ENCODE data around the gene CCDC89. TPM values are rescaled to one million over a fixed set of nuclear protein-coding genes. Genes with fewer than 3 reads are reported as not detected.

The CCDC89 gene
- total and polyA plus RNA-seq, 9 of the 15 experiments (the other 6 are each of a cell fraction or from before 2014, with no cell fraction given): 0.07 to 0.09 TPM; not detected in 7

- TF ChIP-seq, protein P1, sequence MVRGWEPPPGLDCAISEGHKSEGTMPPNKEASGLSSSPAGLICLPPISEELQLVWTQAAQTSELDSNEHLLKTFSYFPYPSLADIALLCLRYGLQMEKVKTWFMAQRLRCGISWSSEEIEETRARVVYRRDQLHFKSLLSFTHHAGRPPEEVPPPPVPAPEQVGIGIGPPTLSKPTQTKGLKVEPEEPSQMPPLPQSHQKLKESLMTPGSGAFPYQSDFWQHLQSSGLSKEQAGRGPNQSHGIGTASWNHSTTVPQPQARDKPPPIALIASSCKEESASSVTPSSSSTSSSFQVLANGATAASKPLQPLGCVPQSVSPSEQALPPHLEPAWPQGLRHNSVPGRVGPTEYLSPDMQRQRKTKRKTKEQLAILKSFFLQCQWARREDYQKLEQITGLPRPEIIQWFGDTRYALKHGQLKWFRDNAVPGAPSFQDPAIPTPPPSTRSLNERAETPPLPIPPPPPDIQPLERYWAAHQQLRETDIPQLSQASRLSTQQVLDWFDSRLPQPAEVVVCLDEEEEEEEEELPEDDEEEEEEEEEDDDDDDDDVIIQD (CRISPR knock-in tag; IDR thresholded peaks at IDR 0.05): no peak
- TF ChIP-seq MCM5 (IDR thresholded peaks at IDR 0.05; ENCODE audit: low read depth) (no peak), ATF1 (CRISPR knock-in tag; IDR thresholded peaks at IDR 0.05) (no peak), ATF1 (tag; IDR thresholded peaks at IDR 0.05) (no peak), TRIM25 (IDR thresholded peaks at IDR 0.05; ENCODE audit: borderline replicate concordance) (no peak)
- TF ChIP-seq, protein P2, sequence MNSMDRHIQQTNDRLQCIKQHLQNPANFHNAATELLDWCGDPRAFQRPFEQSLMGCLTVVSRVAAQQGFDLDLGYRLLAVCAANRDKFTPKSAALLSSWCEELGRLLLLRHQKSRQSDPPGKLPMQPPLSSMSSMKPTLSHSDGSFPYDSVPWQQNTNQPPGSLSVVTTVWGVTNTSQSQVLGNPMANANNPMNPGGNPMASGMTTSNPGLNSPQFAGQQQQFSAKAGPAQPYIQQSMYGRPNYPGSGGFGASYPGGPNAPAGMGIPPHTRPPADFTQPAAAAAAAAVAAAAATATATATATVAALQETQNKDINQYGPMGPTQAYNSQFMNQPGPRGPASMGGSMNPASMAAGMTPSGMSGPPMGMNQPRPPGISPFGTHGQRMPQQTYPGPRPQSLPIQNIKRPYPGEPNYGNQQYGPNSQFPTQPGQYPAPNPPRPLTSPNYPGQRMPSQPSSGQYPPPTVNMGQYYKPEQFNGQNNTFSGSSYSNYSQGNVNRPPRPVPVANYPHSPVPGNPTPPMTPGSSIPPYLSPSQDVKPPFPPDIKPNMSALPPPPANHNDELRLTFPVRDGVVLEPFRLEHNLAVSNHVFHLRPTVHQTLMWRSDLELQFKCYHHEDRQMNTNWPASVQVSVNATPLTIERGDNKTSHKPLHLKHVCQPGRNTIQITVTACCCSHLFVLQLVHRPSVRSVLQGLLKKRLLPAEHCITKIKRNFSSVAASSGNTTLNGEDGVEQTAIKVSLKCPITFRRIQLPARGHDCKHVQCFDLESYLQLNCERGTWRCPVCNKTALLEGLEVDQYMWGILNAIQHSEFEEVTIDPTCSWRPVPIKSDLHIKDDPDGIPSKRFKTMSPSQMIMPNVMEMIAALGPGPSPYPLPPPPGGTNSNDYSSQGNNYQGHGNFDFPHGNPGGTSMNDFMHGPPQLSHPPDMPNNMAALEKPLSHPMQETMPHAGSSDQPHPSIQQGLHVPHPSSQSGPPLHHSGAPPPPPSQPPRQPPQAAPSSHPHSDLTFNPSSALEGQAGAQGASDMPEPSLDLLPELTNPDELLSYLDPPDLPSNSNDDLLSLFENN (IDR thresholded peaks at IDR 0.05; ENCODE audit: low read depth in 2 of 2, low read length in 2 of 2): no peak
Measured at GRCh38 chr11:85723088-85723487, 37.1 kb upstream of the CCDC89 start (continued).
